Karpas-422 (cell line): ENCODE results near the gene ITPR2. TPM values are rescaled to one million over a fixed set of nuclear protein-coding genes. Genes with fewer than 3 reads are reported as not detected.

ENCODE experiments used
- DNase-seq: peaks from one replicate; pipeline ENCODE4 v3.0.0-alpha.2; 2015
- H2AFZ ChIP-seq: fragments of 200-600 bp; sonication (generic); 2 replicates; pipeline ENCODE4 v1.6.1; 2014; ENCODE audit warnings: antibody characterized with exemption, low read length, mixed read lengths
- H3K27ac ChIP-seq: fragments of 200-600 bp; sonication (generic); 2 replicates; pipeline ENCODE4 v1.5.1; 2014; ENCODE audit warnings: mild to moderate bottlenecking, low read length, moderate library complexity
- H3K27me3 ChIP-seq: fragments of 200-600 bp; sonication (generic); 2 replicates; pipeline ENCODE4 v1.6.1; 2014; ENCODE audit warnings: low read length, mixed read lengths
- H3K36me3 ChIP-seq: fragments of 200-600 bp; sonication (generic); 2 replicates; pipeline ENCODE4 v1.6.1; 2014; ENCODE audit warnings: low read length, mixed read lengths; ENCODE audit not compliant: insufficient read depth
- H3K4me1 ChIP-seq: fragments of 200-600 bp; sonication (generic); 2 replicates; pipeline ENCODE4 v1.6.1; 2014; ENCODE audit warnings: mild to moderate bottlenecking, low read length, mixed read lengths
- H3K4me2 ChIP-seq: fragments of 200-600 bp; sonication (generic); 2 replicates; pipeline ENCODE4 v1.6.1; 2014; ENCODE audit warnings: low read length, low read depth, mild to moderate bottlenecking; ENCODE audit not compliant: poor library complexity, severe bottlenecking
- H3K4me3 ChIP-seq: fragments of 200-600 bp; sonication (generic); 2 replicates; pipeline ENCODE4 v1.5.1; 2014; ENCODE audit warnings: mild to moderate bottlenecking, antibody characterized with exemption, low read length, mixed read lengths
- H3K79me2 ChIP-seq: fragments of 200-600 bp; sonication (generic); 2 replicates; pipeline ENCODE4 v1.6.1; 2014; ENCODE audit warnings: mild to moderate bottlenecking, low read length, mixed read lengths
- H3K9ac ChIP-seq: fragments of 200-600 bp; sonication (generic); 2 replicates; pipeline ENCODE4 v1.6.0; 2014; ENCODE audit warnings: low read length
- H3K9me2 ChIP-seq: fragments of 200-600 bp; sonication (generic), shearing (Covaris generic); replicated peaks from 2 replicates; pipeline ENCODE4 v1.6.0; 2014; ENCODE audit warnings: mild to moderate bottlenecking, low read length, moderate library complexity; ENCODE audit not compliant: insufficient read depth
- H3K9me3 ChIP-seq: fragments of 300-700, 200-600 bp; sonication (generic); 2 replicates; pipeline ENCODE4 v1.6.1; 2014; ENCODE audit warnings: low read length, mixed read lengths
- H4K20me1 ChIP-seq: fragments of 200-600 bp; sonication (generic); 2 replicates; pipeline ENCODE4 v1.6.1; 2014; ENCODE audit warnings: mild to moderate bottlenecking, antibody characterized with exemption, low read length, low read depth; ENCODE audit not compliant: insufficient read depth
- total RNA-seq: library from RNA; depleted of rRNA; stranded (reverse); fragments of >200 nt; shearing (Covaris generic); gene quantifications from 2 replicates; pipeline ENCODE4 v1.2.3, GENCODE V29; 2014; ENCODE audit warnings: low replicate concordance

The ITPR2 gene
- total RNA-seq, 1 experiment from 2014 or later: 128 TPM

- Histone ChIP-seq H3K79me2 (peaks cover 5% of the 10 kb centered on the region; the same call in 1 of the 2 replicates), H2AFZ (no peak overlapping the region), H3K9me2 (no peaks in the 10 kb centered on the region), H3K4me1 (0 out of 2 replicates have a peak, but pooled peaks cover 3% of the 10 kb centered on the region), H3K4me3 (no peak overlapping the region), H3K9me3 (no peaks in the 10 kb centered on the region), H3K9ac (no peak overlapping the region), H3K27ac (no peak overlapping the region), H3K4me2 (no peak overlapping the region), H4K20me1 (no peaks in the 10 kb centered on the region), H3K27me3 (no peaks in the 10 kb centered on the region), H3K36me3 (peaks cover 7% of the 10 kb centered on the region)
- no peak for DNase-seq
Measured at GRCh38 chr12:26566186-26566585, 266.8 kb downstream of the ITPR2 start.

GRCh38 chr12:26564391-26564790, 268.6 kb downstream of the ITPR2 start:
- no peaks in the 10 kb centered on the region for H3K9me3 ChIP-seq
- no peak overlapping the region for H2AFZ ChIP-seq
- H3K27me3 ChIP-seq: no peaks in the 10 kb centered on the region
- peaks cover 5% of the 10 kb centered on the region; the same call in 1 of the 2 replicates for H3K79me2 ChIP-seq
- peaks cover 10% of the 10 kb centered on the region for H3K36me3 ChIP-seq
- DNase-seq: no peak
- 0 out of 2 replicates have a peak, but pooled peaks cover 3% of the 10 kb centered on the region for H3K4me1 ChIP-seq
- H4K20me1 ChIP-seq: no peaks in the 10 kb centered on the region
- no peak overlapping the region for H3K4me2 ChIP-seq
- no peaks in the 10 kb centered on the region for H3K9me2 ChIP-seq
- no peak overlapping the region for H3K9ac ChIP-seq
- no peak overlapping the region for H3K27ac ChIP-seq
- no peak overlapping the region for H3K4me3 ChIP-seq

- Histone ChIP-seq H3K27ac (no peak overlapping the region), H3K36me3 (peaks cover 10% of the 10 kb centered on the region), H3K79me2 (peaks cover 5% of the 10 kb centered on the region; the same call in 1 of the 2 replicates), H3K9me2 (no peaks in the 10 kb centered on the region; the same call in 1 of the 2 replicates), H3K9me3 (no peaks in the 10 kb centered on the region), H3K4me1 (0 out of 2 replicates have a peak, but pooled peaks cover 3% of the 10 kb centered on the region), H3K4me2 (no peak overlapping the region), H4K20me1 (no peaks in the 10 kb centered on the region), H3K9ac (no peak overlapping the region), H2AFZ (no peak overlapping the region), H3K4me3 (no peak overlapping the region), H3K27me3 (no peaks in the 10 kb centered on the region)
- DNase-seq: no peak
Measured at GRCh38 chr12:26563552-26563951, 269.4 kb downstream of the ITPR2 start.

- Histone ChIP-seq H3K27ac (no peak overlapping the region), H3K9me3 (no peaks in the 10 kb centered on the region), H4K20me1 (no peaks in the 10 kb centered on the region), H3K4me1 (0 out of 2 replicates have a peak, but pooled peaks cover under 1% of the 10 kb centered on the region), H3K4me2 (no peak overlapping the region), H2AFZ (no peak overlapping the region), H3K79me2 (peaks cover 4% of the 10 kb centered on the region; the same call in 1 of the 2 replicates), H3K36me3 (peaks cover 12% of the 10 kb centered on the region), H3K9me2 (no peaks in the 10 kb centered on the region; the same call in 1 of the 2 replicates), H3K4me3 (no peak overlapping the region), H3K9ac (no peak overlapping the region), H3K27me3 (no peaks in the 10 kb centered on the region)
- DNase-seq: no peak
Measured at GRCh38 chr12:26557326-26557725, 275.7 kb downstream of the ITPR2 start.

GRCh38 chr12:26556916-26557315, 276.1 kb downstream of the ITPR2 start:
- H2AFZ ChIP-seq: no peak overlapping the region
- H3K9me2 ChIP-seq: no peaks in the 10 kb centered on the region; the same call in 1 of the 2 replicates
- H3K36me3 ChIP-seq: peaks cover 8% of the 10 kb centered on the region
- no peak overlapping the region for H3K4me3 ChIP-seq
- no peaks in the 10 kb centered on the region for H3K9me3 ChIP-seq
- H4K20me1 ChIP-seq: no peaks in the 10 kb centered on the region
- H3K27ac ChIP-seq: no peak overlapping the region
- no peaks in the 10 kb centered on the region; the same call in 1 of the 2 replicates for H3K79me2 ChIP-seq
- H3K4me1 ChIP-seq: no peaks in the 10 kb centered on the region
- DNase-seq: no peak
- no peaks in the 10 kb centered on the region for H3K27me3 ChIP-seq
- no peak overlapping the region for H3K9ac ChIP-seq
- H3K4me2 ChIP-seq: no peak overlapping the region

GRCh38 chr12:26555139-26555538, 277.9 kb downstream of the ITPR2 start:
- no peak overlapping the region for H3K27ac ChIP-seq
- H3K9ac ChIP-seq: no peak overlapping the region
- H3K9me2 ChIP-seq: no peaks in the 10 kb centered on the region; the same call in 1 of the 2 replicates
- H3K4me3 ChIP-seq: no peak overlapping the region
- no peaks in the 10 kb centered on the region for H4K20me1 ChIP-seq
- no peak overlapping the region for H3K4me2 ChIP-seq
- H3K79me2 ChIP-seq: no peaks in the 10 kb centered on the region; the same call in 1 of the 2 replicates
- no peaks in the 10 kb centered on the region for H3K27me3 ChIP-seq
- H2AFZ ChIP-seq: no peak overlapping the region
- no peaks in the 10 kb centered on the region for H3K9me3 ChIP-seq
- no peak for DNase-seq
- H3K36me3 ChIP-seq: peaks cover 3% of the 10 kb centered on the region; the same call in 1 of the 2 replicates
- H3K4me1 ChIP-seq: no peaks in the 10 kb centered on the region

GRCh38 chr12:26554332-26554731, 278.7 kb downstream of the ITPR2 start:
- H3K27ac ChIP-seq: no peak overlapping the region
- DNase-seq: no peak
- H3K9me2 ChIP-seq: no peaks in the 10 kb centered on the region; the same call in 1 of the 2 replicates
- H3K36me3 ChIP-seq: peaks cover 3% of the 10 kb centered on the region; the same call in 1 of the 2 replicates
- no peak overlapping the region for H3K4me2 ChIP-seq
- no peaks in the 10 kb centered on the region for H4K20me1 ChIP-seq
- no peaks in the 10 kb centered on the region for H3K9me3 ChIP-seq
- no peaks in the 10 kb centered on the region for H3K4me1 ChIP-seq
- no peak overlapping the region for H3K4me3 ChIP-seq
- H3K27me3 ChIP-seq: no peaks in the 10 kb centered on the region
- H2AFZ ChIP-seq: no peak overlapping the region
- no peaks in the 10 kb centered on the region; the same call in 1 of the 2 replicates for H3K79me2 ChIP-seq
- H3K9ac ChIP-seq: no peak overlapping the region

- H4K20me1 ChIP-seq: no peaks in the 10 kb centered on the region
- H3K9me2 ChIP-seq: no peaks in the 10 kb centered on the region
- H2AFZ ChIP-seq: no peak overlapping the region
- no peaks in the 10 kb centered on the region for H3K79me2 ChIP-seq
- no peak overlapping the region for H3K4me2 ChIP-seq
- no peaks in the 10 kb centered on the region for H3K27me3 ChIP-seq
- no peaks in the 10 kb centered on the region for H3K9me3 ChIP-seq
- H3K4me3 ChIP-seq: no peak overlapping the region
- DNase-seq: no peak
- H3K36me3 ChIP-seq: peaks cover 17% of the 10 kb centered on the region
- no peaks in the 10 kb centered on the region for H3K4me1 ChIP-seq
- H3K9ac ChIP-seq: no peak overlapping the region
- no peak overlapping the region for H3K27ac ChIP-seq
Measured at GRCh38 chr12:26551385-26551784, 281.6 kb downstream of the ITPR2 start.
